Osteocyte (in vitro differentiated cells): ENCODE data around the gene PRX. TPM values are rescaled to one million over a fixed set of nuclear protein-coding genes. Genes with fewer than 3 reads are reported as not detected.

ENCODE experiments used
- DNase-seq: peaks from one replicate; pipeline ENCODE4 v3.0.0; 2021; ENCODE audit warnings: mixed read lengths; ENCODE audit not compliant: unreplicated experiment; ENCODE audit errors: extremely low spot score
- H3K27ac Mint-ChIP-seq: one replicate; pipeline ENCODE4 v1.8.0; 2021; ENCODE audit warnings: mild to moderate bottlenecking, mixed read lengths; ENCODE audit not compliant: unreplicated experiment
- H3K27me3 Mint-ChIP-seq: one replicate; pipeline ENCODE4 v1.8.0; 2021; ENCODE audit warnings: mixed read lengths; ENCODE audit not compliant: unreplicated experiment
- H3K36me3 Mint-ChIP-seq: one replicate; pipeline ENCODE4 v1.8.0; 2021; ENCODE audit warnings: mixed read lengths; ENCODE audit not compliant: unreplicated experiment
- H3K4me1 Mint-ChIP-seq: one replicate; pipeline ENCODE4 v1.8.0; 2021; ENCODE audit warnings: mixed read lengths; ENCODE audit not compliant: unreplicated experiment
- H3K4me3 Mint-ChIP-seq: one replicate; pipeline ENCODE4 v1.8.0; 2021; ENCODE audit warnings: mild to moderate bottlenecking, moderate library complexity, mixed read lengths; ENCODE audit not compliant: unreplicated experiment
- H3K9me3 Mint-ChIP-seq: one replicate; pipeline ENCODE4 v1.8.0; 2021; ENCODE audit warnings: mixed read lengths; ENCODE audit not compliant: unreplicated experiment
- CTCF ChIP-seq: fragments of 200-600 bp; sonication (generic); IDR thresholded peaks from 2 replicates; pipeline ENCODE4 v1.5.0; 2021; ENCODE audit warnings: antibody characterized with exemption, mild to moderate bottlenecking, moderate library complexity
- microRNA-seq: library from miRNA; unstranded; fragments of <30 nt; microRNA quantifications from one replicate; pipeline ENCODE4 v1.1.0, GENCODE V29; 2020; ENCODE audit not compliant: unreplicated experiment
- total RNA-seq: library from RNA; stranded (reverse); gene quantifications from 2 replicates; pipeline ENCODE4 v1.2.1, GENCODE V29; 2021

The PRX gene
- total RNA-seq, 1 donor from 2014 or later, result 5.0 TPM

- no peaks in the 10 kb centered on the region for H3K9me3 Mint-ChIP-seq
- H3K36me3 Mint-ChIP-seq, result no peaks in the 10 kb centered on the region
- peak within 1 kb of the TSS; percentile 84 for H3K4me3 Mint-ChIP-seq
Measured at GRCh38 chr19:40348125-40348913, 64.9 kb downstream of the PRX start, which contains the start of the genes C19orf47 and PLD3. Gene C19orf47, minus strand, starts transcription at chr19:40348397. Its CDS starts 6,540 bp downstream, at chr19:40341857. Gene PLD3, plus strand, starts transcription at chr19:40348695. Its CDS starts 17,789 bp downstream, at chr19:40366484.

GRCh38 chr19:40344422-40344821 lies 68.8 kb downstream of the PRX start:
- Mint-ChIP-seq H3K4me3 (no peak overlapping the region), H3K36me3 (peaks cover under 1% of the 10 kb centered on the region), H3K9me3 (no peaks in the 10 kb centered on the region), H3K27ac (peak overlapping the region; percentile 6), H3K27me3 (no peaks in the 10 kb centered on the region), H3K4me1 (peaks cover 32% of the 10 kb centered on the region)
- DNase-seq, result no peak
- no peak for TF ChIP-seq CTCF

More at GRCh38 chr19:40348125-40348913, 64.9 kb downstream of the PRX start, which contains the start of the genes C19orf47 and PLD3:
- Mint-ChIP-seq H3K27ac (peak within 1 kb of the TSS; percentile 81), H3K27me3 (no peaks in the 10 kb centered on the region), H3K4me1 (peaks cover 19% of the 10 kb centered on the region)
- DNase-seq, result peak; percentile 100
- TF ChIP-seq CTCF, result no peak

Small RNA genes lying within 50 kb of the gene (microRNA-seq; reads per million reads assigned to microRNA genes)
- gene MIR6796, result not detected

Other genes starting within 250 kb of the PRX start
- 23.6 and 24.2 TPM in 2 replicates for gene MAP3K10, start 222.0 kb downstream of the PRX start, total RNA-seq
- gene TTC9B, start 195.0 kb downstream of the PRX start, total RNA-seq, result not detected in 2 replicates
- 0.51 and 0.57 TPM in 2 replicates for gene CCNP, start 186.7 kb downstream of the PRX start, total RNA-seq
- 152 and 156 TPM in 2 replicates for gene AKT2, start 128.0 kb downstream of the PRX start, total RNA-seq
- gene C19orf47, start 65.0 kb downstream of the PRX start, total RNA-seq, result 13.1 and 16.6 TPM in 2 replicates
- gene PLD3, start 64.7 kb downstream of the PRX start, total RNA-seq, result 499 and 511 TPM in 2 replicates
- 0.21 and 0.29 TPM in 2 replicates for gene HIPK4, start 23.2 kb downstream of the PRX start, total RNA-seq
- 13.3 and 13.8 TPM in 2 replicates for gene SERTAD1, start 12.6 kb upstream of the PRX start, total RNA-seq
- gene SERTAD3, start 31.0 kb upstream of the PRX start, total RNA-seq, result 31.4 and 33.4 TPM in 2 replicates
- gene BLVRB, start 52.4 kb upstream of the PRX start, total RNA-seq, result 45.6 and 51.5 TPM in 2 replicates
- 0.48 and 0.63 TPM in 2 replicates for gene SPTBN4, start 53.6 kb upstream of the PRX start, total RNA-seq
- 53.3 and 53.8 TPM in 2 replicates for gene SHKBP1, start 163.5 kb upstream of the PRX start, total RNA-seq
- 85.9 and 93.6 TPM in 2 replicates for gene LTBP4, start 188.0 kb upstream of the PRX start, total RNA-seq